Fibroblast of the conjunctiva (primary cell): ENCODE measurements around the gene GLT8D2.

Experiments used
- DNase-seq: peaks from one replicate; pipeline ENCODE4 v3.0.0-alpha.2; 2010; ENCODE audit warnings: low read depth

Gene GLT8D2

GRCh38 chr12:103948746-103949406 lies 101.1 kb downstream of the GLT8D2 start:
- DNase-seq: no peak

DNA sequence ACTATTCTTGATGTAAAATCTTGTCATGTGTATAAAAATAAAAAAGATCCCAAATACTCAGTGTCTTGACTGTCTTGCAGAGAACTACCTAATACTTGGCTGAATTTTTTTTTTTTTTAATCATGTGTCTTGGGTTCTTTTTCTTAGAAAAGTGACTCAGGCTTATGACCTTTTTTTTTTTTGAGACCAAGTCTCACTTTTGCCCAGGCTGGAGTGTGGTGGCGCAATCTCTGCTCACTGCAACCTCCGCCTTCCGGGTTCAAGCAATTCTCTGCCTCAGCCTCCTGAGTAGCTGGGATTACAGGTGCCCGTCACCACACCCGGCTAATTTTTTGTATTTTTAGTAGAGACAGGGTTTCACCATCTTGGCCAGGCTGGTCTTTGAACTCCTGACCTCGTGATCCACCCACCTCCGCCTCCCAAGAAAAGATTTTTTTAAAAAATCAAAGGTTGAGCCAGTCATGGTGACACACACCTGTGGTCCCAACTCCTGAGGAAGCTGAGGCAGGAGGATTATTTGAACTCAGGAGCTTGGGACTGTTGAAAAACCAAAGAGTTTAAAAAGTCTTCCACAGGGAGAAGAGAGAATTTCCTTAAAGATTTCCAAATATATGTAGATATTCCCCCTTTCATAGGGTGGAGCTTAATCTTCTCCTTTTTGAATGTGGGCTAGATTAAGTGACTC lies 102.0 kb downstream of the GLT8D2 start:
- no peak for DNase-seq

- no peak for DNase-seq
Measured at GRCh38 chr12:103944964-103945363, 105.0 kb downstream of the GLT8D2 start.
